ENCODE data around the gene KCTD13.

- TF ChIP-seq POLR2A (IDR thresholded peaks at IDR 0.05) (no peak), CTCF (IDR thresholded peaks at IDR 0.05) (no peak), EP300 (IDR thresholded peaks at IDR 0.05) (no peak), POLR2AphosphoS5 (IDR thresholded peaks at IDR 0.05) (no peak)
Observed at GRCh38 chr16:29875206-29875605, 50.8 kb downstream of the KCTD13 start.
